ENCODE measurements around the gene GCHFR.

Gene GCHFR

DNA sequence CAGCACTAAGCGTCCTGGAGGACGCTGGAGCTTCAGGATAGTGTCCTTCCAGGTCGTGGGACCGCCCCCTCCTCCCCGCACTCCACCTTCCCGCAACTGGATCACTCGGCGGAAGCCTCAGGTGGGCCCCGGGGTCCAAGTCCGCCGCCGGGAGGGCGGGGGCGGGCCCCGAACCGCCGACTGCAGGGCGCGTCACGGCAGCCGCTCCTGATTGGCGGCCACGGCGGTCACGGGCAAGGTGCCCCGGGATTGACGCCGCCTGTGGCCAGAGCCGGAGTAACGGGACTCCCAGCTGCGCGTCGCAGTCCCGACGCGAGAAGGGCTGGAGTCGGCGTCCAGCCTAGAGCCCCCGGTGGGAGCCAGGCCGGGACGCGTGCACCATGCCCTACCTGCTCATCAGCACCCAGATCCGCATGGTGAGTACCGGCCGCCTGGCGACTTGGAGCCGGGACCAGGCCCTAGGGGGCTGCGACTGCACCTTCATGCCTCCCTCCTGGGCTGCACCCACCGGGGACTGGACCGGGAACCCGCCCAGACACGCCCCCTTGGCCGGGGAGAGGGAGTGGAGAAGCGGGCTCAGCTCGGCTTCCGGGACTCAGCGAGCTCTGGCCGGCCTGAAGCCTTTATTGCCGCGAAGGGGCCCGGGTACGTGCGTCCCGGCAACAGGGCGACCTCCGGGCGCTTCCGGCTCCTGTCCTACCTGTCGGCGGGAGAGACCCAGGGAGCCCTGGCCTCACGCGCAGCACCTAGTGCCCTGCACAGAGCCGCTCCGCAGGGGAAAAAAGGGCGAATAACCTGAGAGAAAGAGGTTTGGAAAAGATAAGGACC lies at the start of gene GCHFR:
Gene GCHFR, plus strand, starts transcription at position 268 of the 828 bp plus-strand sequence. Its CDS starts 113 bp downstream, at position 381.
- in situ Hi-C loops (cut with HindIII; ENCODE audit: low sequenced_read_pairs): no loop called here

DNA sequence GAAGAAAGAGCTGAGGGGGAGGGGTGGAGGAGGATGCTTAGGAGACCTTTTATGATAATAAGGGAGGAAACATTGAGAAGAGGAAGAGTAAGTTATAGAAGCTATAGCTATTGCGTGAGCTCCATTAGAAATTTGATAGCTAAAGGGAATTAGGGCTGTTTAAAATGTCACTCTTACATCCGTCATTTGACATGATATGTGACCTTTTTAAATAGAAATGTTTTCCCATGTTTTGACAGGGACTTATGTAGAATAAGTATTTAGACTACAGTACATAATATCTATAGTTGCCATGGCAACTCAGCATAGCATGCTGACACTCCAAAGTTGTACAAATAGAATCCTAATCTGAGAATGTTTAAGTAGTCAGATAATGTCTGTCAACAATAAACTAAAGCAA lies 49.7 kb upstream of the GCHFR start:
- in situ Hi-C loops (cut with HindIII; ENCODE audit: low sequenced_read_pairs): no loop called here

DNA sequence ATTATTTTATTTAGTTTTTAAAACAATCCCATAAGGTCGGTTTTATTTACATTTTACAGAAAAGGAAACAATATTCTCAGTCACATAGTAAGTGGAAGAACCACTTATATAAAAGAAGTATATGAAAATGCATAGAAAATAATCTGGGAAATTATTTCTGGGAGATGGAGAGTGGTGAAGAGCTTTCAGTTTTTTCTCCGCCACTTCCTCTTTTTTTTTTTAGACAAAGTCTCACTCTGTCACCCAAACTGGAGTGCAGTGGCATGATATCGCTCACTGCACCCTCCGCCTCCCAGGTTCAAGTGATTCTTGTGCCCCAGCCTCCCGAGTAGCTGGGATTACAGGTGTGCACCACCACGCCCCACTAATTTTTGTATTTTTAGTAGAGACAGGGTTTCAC lies 47.7 kb upstream of the GCHFR start:
- in situ Hi-C loops (cut with HindIII; ENCODE audit: low sequenced_read_pairs): no loop called here

DNA sequence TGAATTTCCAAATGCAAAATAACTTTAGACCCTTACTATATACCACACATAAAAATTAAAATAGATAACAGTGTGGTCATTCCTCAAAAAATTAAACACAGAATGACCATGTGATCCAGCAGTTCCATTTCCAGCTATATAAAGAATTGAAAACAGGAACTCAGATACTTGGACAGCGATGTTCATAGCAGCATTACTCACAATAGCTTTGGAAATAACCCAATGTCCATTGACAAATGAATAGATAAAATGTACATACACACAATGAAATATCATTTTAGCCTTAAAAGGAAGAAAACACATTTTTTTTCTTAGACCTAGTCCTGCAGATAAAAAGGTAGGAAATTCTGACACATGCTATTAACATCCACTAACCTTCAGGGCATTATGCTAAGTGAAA lies 42.2 kb upstream of the GCHFR start:
- in situ Hi-C loops (cut with HindIII; ENCODE audit: low sequenced_read_pairs): no loop called here

DNA sequence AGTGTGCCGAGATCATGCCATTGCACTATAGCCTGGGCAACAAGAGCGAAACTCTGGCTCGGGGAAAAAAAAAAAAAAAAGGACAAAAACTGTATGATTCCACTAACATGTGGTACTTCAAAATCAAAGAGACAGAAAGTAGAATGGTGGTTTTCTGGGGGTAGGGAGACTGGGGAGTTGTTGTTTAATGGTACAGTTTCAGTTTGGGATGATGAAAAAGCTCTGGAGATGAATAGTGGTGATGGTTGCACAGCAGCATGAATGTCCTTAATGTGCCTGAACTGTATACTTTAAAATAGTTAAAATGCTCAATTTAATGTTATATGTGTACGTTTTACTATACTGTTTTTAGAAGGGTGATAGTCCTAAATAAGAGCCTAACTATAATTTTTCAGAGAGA lies 41.5 kb upstream of the GCHFR start:
- in situ Hi-C loops (cut with HindIII; ENCODE audit: low sequenced_read_pairs): no loop called here

DNA sequence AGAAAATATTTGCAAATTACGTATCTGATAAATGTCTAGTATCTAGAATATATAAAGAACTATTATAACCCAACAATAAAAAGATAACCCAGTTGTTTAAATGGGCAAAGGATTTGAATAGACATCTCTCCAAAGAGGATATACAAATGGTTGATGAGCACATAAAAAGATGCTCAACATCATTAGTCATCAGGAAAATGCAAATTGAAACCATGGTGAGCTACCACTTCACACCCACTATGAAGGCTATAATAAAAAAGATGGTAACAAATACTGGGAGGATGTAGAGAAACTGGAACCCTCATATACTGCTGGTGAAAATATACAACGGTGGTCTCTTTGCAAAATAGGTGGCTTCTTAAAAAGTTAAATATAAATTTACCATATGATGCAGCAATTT lies 40.9 kb upstream of the GCHFR start:
- in situ Hi-C loops (cut with HindIII; ENCODE audit: low sequenced_read_pairs): no loop called here

DNA sequence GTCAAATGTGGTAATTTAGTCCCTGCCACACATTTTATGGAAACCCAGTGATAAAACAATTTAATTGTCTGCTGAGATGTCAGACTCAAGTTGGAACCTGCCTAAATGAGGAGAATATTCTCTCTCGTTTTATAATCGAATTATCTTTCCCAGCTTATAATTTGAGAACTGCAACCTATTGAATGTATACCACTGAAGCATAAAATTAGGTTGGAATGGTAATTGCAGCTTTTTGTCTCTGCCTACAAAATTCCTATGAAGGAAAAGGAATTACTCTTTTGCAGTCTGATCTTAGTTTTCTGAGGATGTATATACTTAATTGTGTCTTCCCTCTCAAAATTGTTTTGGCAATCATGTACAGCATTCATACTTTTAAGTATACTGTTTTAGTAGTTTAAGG lies 39.9 kb upstream of the GCHFR start:
- in situ Hi-C loops (cut with HindIII; ENCODE audit: low sequenced_read_pairs): no loop called here

DNA sequence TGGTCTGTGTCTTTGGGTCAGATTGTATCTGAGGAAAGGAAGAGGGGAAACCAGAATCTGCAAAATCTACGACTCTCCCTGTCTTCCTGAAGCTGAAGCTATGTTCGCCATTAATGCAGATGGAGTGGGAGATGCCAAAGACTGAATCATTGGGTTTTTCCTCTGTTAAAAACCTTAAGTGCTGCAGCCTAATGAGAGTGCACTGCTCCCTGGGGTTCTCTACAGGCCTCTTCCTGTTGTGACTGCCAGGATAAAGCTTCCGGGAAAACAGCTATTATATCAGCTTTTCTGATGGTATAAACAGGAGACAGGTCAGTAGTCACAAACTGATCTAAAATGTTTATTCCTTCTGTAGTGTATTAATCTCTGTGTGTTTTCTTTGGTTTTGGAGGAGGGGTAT lies 32.8 kb upstream of the GCHFR start:
- in situ Hi-C loops (cut with HindIII; ENCODE audit: low sequenced_read_pairs): no loop called here

DNA sequence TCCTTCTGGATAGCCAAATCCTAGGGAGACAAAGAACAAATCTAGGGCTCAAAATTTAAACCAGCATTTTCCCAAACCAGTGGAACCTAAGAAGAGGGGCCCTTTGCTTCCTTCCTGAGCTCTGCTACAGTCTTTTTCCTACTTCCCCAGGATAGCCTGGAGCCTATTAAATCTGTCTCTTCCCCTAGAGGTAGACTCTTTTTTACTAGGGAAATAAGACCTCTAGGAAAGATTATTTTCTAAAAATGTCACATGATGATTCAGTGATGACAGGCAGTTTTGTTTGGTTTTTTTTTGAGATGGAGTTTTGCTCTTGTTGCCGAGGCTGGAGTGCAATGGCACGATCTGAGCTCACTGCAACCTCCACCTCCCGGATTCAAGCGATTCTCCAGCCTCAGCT lies 27.3 kb upstream of the GCHFR start:
- in situ Hi-C loops (cut with HindIII; ENCODE audit: low sequenced_read_pairs): no loop called here

DNA sequence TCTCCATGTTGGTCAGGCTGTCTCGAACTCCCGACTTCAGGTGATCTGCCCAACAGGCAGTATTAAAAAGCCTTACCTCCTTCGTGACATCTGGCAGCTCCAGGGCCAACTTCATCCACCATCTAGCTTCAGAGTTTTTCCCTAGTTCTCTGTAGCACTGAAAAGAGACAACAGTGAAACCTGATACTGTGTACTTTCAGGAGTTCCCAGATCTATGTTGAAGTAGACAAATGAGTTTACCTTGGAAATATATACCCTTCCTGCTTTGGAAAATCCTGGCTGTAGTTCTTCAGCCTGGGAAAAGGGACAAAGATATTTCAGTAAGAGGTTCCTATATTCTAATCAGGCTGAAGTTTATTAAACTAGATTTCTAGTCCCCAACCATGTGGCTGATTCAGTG lies 26.8 kb upstream of the GCHFR start:
- in situ Hi-C loops (cut with HindIII; ENCODE audit: low sequenced_read_pairs): no loop called here

DNA sequence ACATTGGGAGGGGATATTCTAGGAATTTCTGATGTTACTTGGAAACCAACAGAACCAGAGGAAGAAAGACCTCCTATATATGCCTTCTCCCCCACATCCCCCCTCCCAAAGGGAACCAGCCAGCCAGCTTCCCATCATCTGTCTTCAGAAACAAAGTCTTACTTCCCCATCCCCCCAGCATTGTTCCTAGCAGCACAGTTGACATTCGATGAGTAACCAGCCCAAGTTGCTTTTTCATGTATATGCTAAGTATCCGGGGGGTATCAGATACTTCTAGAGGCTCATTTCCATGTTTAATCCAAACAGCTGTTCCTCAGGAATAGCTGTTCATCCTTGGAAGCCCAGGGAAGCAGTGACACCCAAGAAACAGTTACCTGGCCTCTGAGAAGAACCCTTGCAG lies 24.8 kb upstream of the GCHFR start:
- in situ Hi-C loops (cut with HindIII; ENCODE audit: low sequenced_read_pairs): no loop called here

DNA sequence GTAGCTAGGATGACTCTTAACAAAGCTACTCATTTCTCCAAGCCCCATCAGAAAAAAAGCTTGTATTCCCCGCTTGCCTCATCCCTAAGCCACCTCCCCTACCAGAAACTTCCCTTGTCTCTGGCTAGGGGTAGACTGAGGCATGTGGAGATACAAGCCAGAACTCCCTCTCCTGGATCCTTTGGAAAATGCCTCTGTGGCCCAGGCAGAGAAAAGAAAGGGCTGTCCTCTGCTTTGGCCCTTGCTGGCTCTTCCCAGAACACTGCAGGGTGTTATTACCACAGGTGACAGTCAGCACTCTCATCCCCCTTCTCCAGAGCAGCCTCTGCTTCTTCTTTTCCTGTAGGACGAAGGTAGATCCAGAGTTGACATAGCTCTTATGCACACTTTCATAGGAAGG lies 24.0 kb upstream of the GCHFR start:
- in situ Hi-C loops (cut with HindIII; ENCODE audit: low sequenced_read_pairs): loop anchor here (10.0 kb wide), 1 partner anchor 145 kb away; no protein-coding TSS in a partner anchor

DNA sequence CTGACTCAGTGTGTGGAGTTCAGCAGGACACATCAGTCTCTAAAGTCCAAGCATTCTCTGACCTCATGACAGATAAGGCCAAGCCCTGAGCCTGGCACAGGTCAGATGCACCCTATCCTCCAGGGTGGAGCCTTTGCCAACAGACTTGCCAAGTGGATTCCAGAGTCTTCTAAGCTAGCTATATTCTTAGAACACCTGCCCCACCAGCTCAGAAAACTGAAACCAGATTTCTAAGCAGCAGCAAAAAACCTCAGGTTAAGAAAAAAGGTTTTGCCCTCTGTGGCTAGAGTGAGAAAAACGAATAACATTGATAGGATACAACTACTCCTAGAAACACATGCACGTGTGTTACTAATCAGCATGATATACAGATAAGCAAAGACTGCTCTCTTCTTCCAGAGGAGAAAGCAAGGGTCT lies 20.4 kb upstream of the GCHFR start:
- in situ Hi-C loops (cut with HindIII; ENCODE audit: low sequenced_read_pairs): loop anchor here (10.0 kb wide), 1 partner anchor 141 kb away; no protein-coding TSS in a partner anchor

DNA sequence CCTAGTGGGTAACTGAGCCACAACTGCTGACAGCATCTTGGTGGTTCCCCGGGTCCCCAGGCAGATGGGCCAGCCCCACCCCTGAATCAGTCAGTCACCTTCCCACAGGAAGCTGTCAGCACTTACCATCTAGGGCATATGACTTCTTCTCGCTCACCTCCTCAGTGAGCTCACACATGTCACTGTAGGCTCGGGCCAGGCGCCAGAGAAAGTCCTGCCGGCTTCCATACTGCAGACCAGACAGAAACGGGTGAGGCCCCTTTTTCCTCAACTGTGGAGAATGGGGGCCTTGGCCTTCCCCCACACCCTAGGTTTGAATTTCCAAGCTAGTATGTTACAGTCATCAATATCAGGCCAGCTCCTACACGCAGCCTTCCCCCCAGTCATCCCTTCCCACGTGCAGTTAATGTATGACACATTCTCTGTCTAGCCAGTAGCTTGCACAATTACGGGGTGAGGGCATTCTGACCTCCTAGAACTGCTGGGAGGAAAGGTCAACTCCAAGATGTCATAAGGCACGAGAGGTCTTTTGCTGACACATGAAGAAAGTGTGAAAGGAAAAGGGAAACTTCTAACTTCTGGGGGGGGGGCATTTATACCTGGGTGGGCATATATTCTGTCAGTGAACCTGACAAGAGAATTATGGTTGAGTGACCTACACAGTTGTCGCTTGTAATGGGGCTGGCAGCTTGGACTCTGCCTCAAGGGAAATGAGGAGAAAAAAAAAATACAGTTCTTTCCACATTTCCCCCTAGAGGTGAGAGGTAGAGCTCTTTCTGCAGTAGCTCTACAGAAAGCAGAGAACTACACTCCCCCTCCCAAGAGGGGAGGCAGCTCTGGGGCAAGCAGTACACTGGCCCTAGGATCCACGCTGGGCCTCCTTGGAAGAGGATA lies 19.7 kb upstream of the GCHFR start:
- in situ Hi-C loops (cut with HindIII; ENCODE audit: low sequenced_read_pairs): loop anchor here (10.0 kb wide), 1 partner anchor 141 kb away; no protein-coding TSS in a partner anchor

DNA sequence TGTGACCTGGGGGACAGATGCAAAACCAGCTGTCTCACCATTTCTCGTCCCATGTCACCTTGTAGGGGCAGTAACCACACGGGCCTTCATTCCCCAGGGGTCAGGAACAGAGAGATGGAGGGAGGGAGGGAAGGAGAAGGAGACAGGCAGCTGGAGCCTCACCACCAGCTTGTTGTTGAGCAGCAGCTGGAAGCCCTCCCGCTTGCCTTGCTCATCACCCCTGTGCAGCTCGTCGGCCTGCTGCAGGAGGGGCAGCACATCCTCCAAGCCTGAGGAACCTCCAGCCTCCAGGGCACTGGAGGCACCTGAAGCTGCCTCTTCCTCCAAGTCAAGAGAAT lies 19.1 kb upstream of the GCHFR start:
- in situ Hi-C loops (cut with HindIII; ENCODE audit: low sequenced_read_pairs): loop anchor here (10.0 kb wide), 1 partner anchor 140 kb away; no protein-coding TSS in a partner anchor

DNA sequence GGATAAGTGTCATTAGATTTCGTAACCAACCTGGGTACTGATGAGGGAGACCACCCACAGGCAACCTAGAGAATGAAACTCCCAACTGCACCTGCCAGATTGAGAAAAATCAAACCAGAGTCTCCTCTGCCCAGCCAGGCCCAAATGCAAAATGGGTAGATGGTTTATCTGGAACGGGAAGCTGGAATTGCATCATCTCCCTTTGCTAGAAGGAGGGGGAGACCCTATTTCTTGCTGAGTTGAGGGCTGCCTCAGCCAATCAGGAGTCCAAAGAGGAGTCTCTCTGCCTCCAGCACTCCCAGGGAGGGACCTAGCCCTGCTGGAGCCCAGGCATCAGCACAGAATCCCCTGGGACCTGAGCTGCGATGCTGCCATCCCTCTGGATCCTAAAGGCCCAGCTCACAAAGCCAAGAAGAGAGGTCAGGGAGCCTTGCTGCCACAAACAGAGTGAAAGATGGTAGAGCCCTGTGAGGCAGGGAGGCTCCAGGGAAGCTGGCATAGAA lies 16.9 kb upstream of the GCHFR start:
- in situ Hi-C loops (cut with HindIII; ENCODE audit: low sequenced_read_pairs): loop anchor here (10.0 kb wide), 1 partner anchor 138 kb away; no protein-coding TSS in a partner anchor

DNA sequence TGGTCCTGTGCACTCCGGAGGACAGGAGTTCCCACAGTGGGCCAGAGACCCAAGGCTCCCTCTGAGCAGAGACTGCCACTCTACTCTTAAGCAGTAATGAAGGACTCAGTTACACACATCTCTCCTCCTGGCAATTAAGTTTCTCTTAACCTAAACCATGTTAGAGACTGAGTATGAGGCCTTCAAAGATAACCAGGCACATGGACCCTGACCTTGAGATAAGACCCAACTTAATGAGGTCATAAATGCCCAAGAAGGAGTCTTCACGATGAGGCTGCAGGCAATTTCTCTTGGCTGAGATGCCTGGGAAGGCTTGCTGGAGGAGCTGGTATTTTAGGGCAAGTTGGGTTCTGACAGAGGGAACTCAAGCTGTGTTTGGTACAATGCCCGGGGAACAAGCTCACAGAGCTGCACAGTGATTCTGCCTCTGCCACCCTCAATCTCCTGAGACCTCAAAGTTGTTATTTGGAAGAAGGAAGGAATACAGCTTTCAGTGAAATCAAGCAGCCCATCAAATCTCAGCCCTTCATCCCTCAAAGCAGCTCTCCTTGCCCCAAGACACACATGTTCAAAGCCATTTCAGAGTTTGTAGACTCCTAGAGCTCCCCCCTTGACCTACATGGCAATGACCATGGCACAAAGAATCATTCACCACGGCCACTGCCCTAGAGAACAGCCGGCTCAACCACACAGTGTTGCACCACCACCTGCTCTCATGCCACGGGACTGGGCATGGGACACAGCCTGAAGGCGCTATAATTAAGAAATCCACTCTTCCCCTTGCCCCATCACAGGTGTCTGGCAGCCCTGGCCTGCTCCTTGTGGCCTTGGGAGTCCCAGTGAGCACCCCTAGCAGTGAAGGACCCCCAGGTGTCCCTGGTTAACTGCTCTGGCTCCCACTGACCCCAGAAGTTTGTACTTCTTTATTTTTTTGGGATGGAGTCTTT lies 15.9 kb upstream of the GCHFR start:
- in situ Hi-C loops (cut with HindIII; ENCODE audit: low sequenced_read_pairs): loop anchor here (10.0 kb wide), 1 partner anchor 137 kb away; no protein-coding TSS in a partner anchor

DNA sequence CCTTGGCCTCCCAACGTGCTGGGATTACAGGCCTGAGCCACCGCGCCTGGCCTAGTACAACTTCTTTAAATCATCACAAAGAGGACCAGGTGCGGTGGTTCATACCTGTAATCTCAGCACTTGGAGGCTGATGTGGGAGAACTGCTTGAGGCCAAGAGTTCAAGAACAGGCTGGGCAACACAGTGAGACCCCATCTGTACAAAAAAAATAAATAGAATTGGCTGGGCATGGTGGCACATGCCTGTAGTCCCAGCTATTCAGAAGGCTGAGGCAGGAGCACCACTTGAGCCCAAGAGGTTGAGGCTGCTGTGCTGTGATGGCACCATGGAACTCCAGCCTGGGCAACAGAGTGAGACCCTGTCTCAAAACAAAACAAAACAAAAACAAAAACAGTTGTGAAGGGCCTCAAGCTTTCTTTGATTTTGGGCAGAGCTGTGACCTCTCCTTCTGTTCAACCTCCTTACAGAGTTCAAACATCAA lies 14.7 kb upstream of the GCHFR start:
- in situ Hi-C loops (cut with HindIII; ENCODE audit: low sequenced_read_pairs): loop anchor here (10.0 kb wide), 1 partner anchor 136 kb away; no protein-coding TSS in a partner anchor

DNA sequence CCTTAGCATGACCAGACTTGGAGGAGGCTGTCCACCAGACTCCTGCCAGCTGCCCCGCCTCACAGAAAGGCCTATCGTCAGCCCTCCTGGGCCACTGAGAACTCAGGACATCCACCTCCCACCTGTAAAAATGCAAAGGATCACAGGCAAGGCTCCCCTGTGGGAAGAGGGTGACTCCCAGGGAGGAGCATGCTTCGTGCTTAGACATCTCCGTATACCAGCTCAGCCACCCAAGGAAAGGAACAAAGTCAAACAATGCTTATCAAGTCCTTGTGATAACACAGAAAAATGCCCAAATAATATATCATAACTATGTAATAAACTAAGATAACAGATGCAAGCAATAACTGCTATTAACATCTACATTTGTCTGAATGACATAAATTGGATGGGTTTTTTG lies 13.0 kb upstream of the GCHFR start:
- in situ Hi-C loops (cut with HindIII; ENCODE audit: low sequenced_read_pairs): no loop called here

DNA sequence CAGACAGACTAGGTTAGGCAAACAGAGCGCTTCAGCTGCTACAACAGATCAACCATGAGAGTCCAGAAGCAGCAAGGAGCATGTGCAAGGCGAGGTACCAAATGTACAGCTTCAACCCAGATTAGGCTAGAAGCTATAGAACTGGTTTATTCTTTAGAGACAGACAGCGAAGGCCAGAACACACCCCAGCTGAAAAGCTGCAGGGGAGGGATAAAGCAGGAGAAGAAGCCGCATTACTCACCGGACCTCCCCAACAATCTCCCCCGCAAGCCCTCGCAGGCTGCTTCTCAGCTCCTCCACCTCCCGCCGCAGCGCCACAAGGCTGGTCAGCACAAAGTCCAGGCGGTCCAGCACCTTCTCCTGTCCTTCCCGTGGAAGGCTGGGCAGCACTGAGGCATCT lies 12.1 kb upstream of the GCHFR start:
- in situ Hi-C loops (cut with HindIII; ENCODE audit: low sequenced_read_pairs): no loop called here
